Transverse colon (tissue), 4 donors: ENCODE results near the gene CDK14.

Source experiments
- EP300 ChIP-seq: sonication (generic); formaldehyde crosslinking; IDR thresholded peaks from one replicate; pipeline ENCODE4 v1.6.1; 2017; ENCODE audit warnings: antibody characterized with exemption, low read depth
- POLR2A ChIP-seq: fragments of 450-650 bp; IDR thresholded peaks from one replicate; pipeline ENCODE4 v1.6.1; 2016; ENCODE audit warnings: antibody characterized with exemption, mild to moderate bottlenecking, moderate library complexity
- POLR2AphosphoS5 ChIP-seq, 3 donors: sonication (generic); formaldehyde crosslinking; IDR thresholded peaks; one replicate each; pipeline ENCODE4 v1.6.1; 2016; ENCODE audit warnings: antibody characterized with exemption in 3 of 3
- TF ChIP-seq, protein P1 (sequence below), 5 experiments: fragments of 200-600 bp in 3 of 5; fragments of 450-650 bp in 2 of 5; sonication (generic) in 3 of 5; IDR thresholded peaks; 1 replicate in 2 of 5; 2 replicates in 3 of 5; pipeline ENCODE4 v1.5.1; 2016 to 2017; ENCODE audit warnings: antibody characterized with exemption in 5 of 5, inconsistent platforms in 3 of 5, mild to moderate bottlenecking in 2 of 5, moderate library complexity in 1 of 5

DNA sequence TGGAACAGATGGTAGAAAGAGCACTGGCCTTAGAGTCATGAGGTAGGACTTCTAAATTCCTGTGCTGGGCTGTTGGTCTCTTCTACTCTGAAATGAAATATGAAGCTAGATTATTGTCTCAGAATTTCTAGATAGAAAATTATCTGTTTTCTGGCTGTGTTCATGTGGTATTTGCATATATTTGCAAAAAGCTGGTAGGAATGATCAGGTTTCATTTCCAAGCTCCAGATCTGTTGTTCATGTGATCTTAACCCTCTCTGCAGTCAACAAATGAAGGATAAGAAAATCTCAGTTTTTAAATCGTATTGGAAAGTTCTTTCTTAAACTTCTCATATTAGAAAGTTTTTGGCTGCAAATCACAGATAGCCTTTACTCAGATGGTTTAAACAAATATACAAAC lies 248.3 kb downstream of the CDK14 start:
- TF ChIP-seq, protein P1, sequence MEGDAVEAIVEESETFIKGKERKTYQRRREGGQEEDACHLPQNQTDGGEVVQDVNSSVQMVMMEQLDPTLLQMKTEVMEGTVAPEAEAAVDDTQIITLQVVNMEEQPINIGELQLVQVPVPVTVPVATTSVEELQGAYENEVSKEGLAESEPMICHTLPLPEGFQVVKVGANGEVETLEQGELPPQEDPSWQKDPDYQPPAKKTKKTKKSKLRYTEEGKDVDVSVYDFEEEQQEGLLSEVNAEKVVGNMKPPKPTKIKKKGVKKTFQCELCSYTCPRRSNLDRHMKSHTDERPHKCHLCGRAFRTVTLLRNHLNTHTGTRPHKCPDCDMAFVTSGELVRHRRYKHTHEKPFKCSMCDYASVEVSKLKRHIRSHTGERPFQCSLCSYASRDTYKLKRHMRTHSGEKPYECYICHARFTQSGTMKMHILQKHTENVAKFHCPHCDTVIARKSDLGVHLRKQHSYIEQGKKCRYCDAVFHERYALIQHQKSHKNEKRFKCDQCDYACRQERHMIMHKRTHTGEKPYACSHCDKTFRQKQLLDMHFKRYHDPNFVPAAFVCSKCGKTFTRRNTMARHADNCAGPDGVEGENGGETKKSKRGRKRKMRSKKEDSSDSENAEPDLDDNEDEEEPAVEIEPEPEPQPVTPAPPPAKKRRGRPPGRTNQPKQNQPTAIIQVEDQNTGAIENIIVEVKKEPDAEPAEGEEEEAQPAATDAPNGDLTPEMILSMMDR (IDR thresholded peaks at IDR 0.05), result no peak
- TF ChIP-seq POLR2A, result no peak
- no peak for TF ChIP-seq POLR2AphosphoS5 (IDR thresholded peaks at IDR 0.05)
- no peak for TF ChIP-seq EP300
